Measurements from ENCODE around the gene TMIGD2. TPM values are rescaled to one million over a fixed set of nuclear protein-coding genes. Genes with fewer than 3 reads are reported as not detected.
"Not testable (repeated sequence)": the region's sequence is repeated elsewhere in the genome, so short reads cannot be mapped to it uniquely, and the experiment has no call there.

Gene TMIGD2
- total RNA-seq, 4 donors from 2014 or later, result 3.8 to 4.8 TPM; not detected in 2

- Histone ChIP-seq H3K36me3 (no peaks in the 10 kb centered on the region), H3K27me3 (peaks cover 60% of the 10 kb centered on the region), H3K27ac (no peak overlapping the region), H3K4me3 (no peak overlapping the region), H3K4me1 (peaks cover 4 to 16% (median 13%) of the 10 kb centered on the region in 4 donors), H3K9me3 (no peaks in the 10 kb centered on the region)
- whole genome bisulfite sequencing, 2 donors (ENCODE audit: low coverage in 1 of 2), result 13 to 60% methylated on average over 1 to 4 of the region's 4 CpGs
- no peak for DNase-seq
- TF ChIP-seq CTCF (IDR thresholded peaks at IDR 0.05), result no peak
- in situ Hi-C loops (cut with MboI; ENCODE audit: low pct_ligation_motif_present in 1 of 4, low pct_unique_long_range_greater_than_20kb in 1 of 4, low sequenced_read_pairs in 3 of 4) (loop anchor here in 1 of 4 donors (10.0 kb wide), 1 partner anchor 77 kb away; no protein-coding TSS in a partner anchor), intact Hi-C loops (cut with DNase I; ENCODE audit: low total_unique reads) (no loop called here)
Observed at GRCh38 chr19:4278010-4278409, 24.2 kb downstream of the TMIGD2 start.

- WGBS, 2 donors (ENCODE audit: low coverage in 1 of 2), result 33 to 46% methylated on average over 3 to 16 of the region's 16 CpGs
- H3K27me3 ChIP-seq, result peaks cover 53% of the 10 kb centered on the region
- no peaks in the 10 kb centered on the region for H3K36me3 ChIP-seq
- no peak overlapping the region for H3K27ac ChIP-seq
- TF ChIP-seq CTCF (IDR thresholded peaks at IDR 0.05), result no peak
- H3K9me3 ChIP-seq, result no peaks in the 10 kb centered on the region
- H3K4me1 ChIP-seq, result peaks cover 4 to 16% (median 13%) of the 10 kb centered on the region in 4 donors
- no peak for DNase-seq
- in situ Hi-C loops (cut with MboI; ENCODE audit: low pct_ligation_motif_present in 1 of 4, low pct_unique_long_range_greater_than_20kb in 1 of 4, low sequenced_read_pairs in 3 of 4), result loop anchor here in 1 of 4 donors (10.0 kb wide), 1 partner anchor 78 kb away; no protein-coding TSS in a partner anchor
- intact Hi-C loops (cut with DNase I; ENCODE audit: low total_unique reads), result no loop called here
- no peak overlapping the region for H3K4me3 ChIP-seq
Observed at GRCh38 chr19:4277191-4277696, 24.9 kb downstream of the TMIGD2 start.

- H3K4me1 ChIP-seq; H3K4me3 ChIP-seq; H3K36me3 ChIP-seq; intact Hi-C loops (cut with DNase I; ENCODE audit: low total_unique reads); H3K9me3 ChIP-seq; H3K27ac ChIP-seq; DNase-seq: not testable (repeated sequence)
- H3K27me3 ChIP-seq, result peaks cover 25% of the 10 kb centered on the region
- WGBS, 2 donors (ENCODE audit: low coverage in 1 of 2), result 80 to 95% methylated on average over 1 to 6 of the region's 6 CpGs
- in situ Hi-C loops (cut with MboI; ENCODE audit: low pct_ligation_motif_present in 1 of 4, low pct_unique_long_range_greater_than_20kb in 1 of 4, low sequenced_read_pairs in 3 of 4), result loop anchor here in 2 of 4 donors (10.0 to 25.0 kb wide), 2 partner anchors 80 to 88 kb away; no protein-coding TSS in a partner anchor
Observed at GRCh38 chr19:4274321-4274686, 27.9 kb downstream of the TMIGD2 start.

- no peak for DNase-seq
- peaks cover 0 to 10% (median 7%) of the 10 kb centered on the region in 4 donors for H3K4me1 ChIP-seq
- H3K27me3 ChIP-seq, result peaks cover 11% of the 10 kb centered on the region
- TF ChIP-seq POLR2A (IDR thresholded peaks at IDR 0.05), result no peak
- TF ChIP-seq POLR2AphosphoS5 (IDR thresholded peaks at IDR 0.05), result no peak
- TF ChIP-seq CTCF (IDR thresholded peaks at IDR 0.05), result no peak
- no peak for TF ChIP-seq EP300 (IDR thresholded peaks at IDR 0.05; ENCODE audit: low read depth)
- 59 to 87% methylated on average over 8 to 10 of the region's 10 CpGs for WGBS, 2 donors (ENCODE audit: low coverage in 1 of 2)
- H3K9me3 ChIP-seq, result no peaks in the 10 kb centered on the region
- no peak overlapping the region for H3K27ac ChIP-seq
- H3K36me3 ChIP-seq, result peaks cover 0 to 8% (median 0%) of the 10 kb centered on the region in 4 donors
- in situ Hi-C loops (cut with MboI; ENCODE audit: low pct_ligation_motif_present in 1 of 4, low pct_unique_long_range_greater_than_20kb in 1 of 4, low sequenced_read_pairs in 3 of 4) (loop anchor here in 2 of 4 donors (10.0 to 25.0 kb wide), 2 partner anchors 82 to 89 kb away; no protein-coding TSS in a partner anchor), intact Hi-C loops (cut with DNase I; ENCODE audit: low total_unique reads) (no loop called here)
- no peak overlapping the region for H3K4me3 ChIP-seq
Observed at GRCh38 chr19:4272894-4273293, 29.3 kb downstream of the TMIGD2 start.
